HepG2 (cell line): Measurements from ENCODE around the gene NBPF1. TPM values are rescaled to one million over a fixed set of nuclear protein-coding genes. Genes with fewer than 3 reads are reported as not detected.

Source experiments
- ATAC-seq: fragments of 200-7000 bp; cut with Tn5 transposase; 3 replicates; pipeline ENCODE4 v1.9.1; 2020; ENCODE audit warnings: mild to moderate bottlenecking, moderate library complexity
- BruUV-seq: library from RNA; stranded (reverse); fragments of 400-500 nt; replicated peaks from 2 replicates; lab custom pipeline; 2021; lab: Mats Ljungman, UMichigan
- CTCF ChIA-PET: fragments of 300-600 bp; formaldehyde crosslinking; extraction: SDS; loops from one replicate; lab custom pipeline; 2021; ENCODE audit warnings: low total read pairs, inconsistent platforms, low intra/inter-chr PET ratio; lab: Yijun Ruan, JAX
- POLR2A ChIA-PET: fragments of 350-600 bp; sonication (Branson Sonifier 250); formaldehyde crosslinking; loops from one replicate; lab custom pipeline; 2020; ENCODE audit warnings: antibody characterized with exemption, inconsistent platforms; lab: Yijun Ruan, JAX
- DNase-seq: peaks from one replicate; pipeline ENCODE4 v3.0.0-alpha.2; 2015; ENCODE audit warnings: low spot score
- FAIRE-seq: peaks from 3 replicates; lab custom pipeline; 2011; peaks lifted over from hg19 to GRCh38; lab: Jason Lieb, UNC
- H2AFZ ChIP-seq: one replicate; pipeline ENCODE4 v1.6.1; 2011; ENCODE audit warnings: low read length, inconsistent platforms
- H3K27ac ChIP-seq: fragments of 300-600 bp; 3 replicates; pipeline ENCODE4 v1.8.0; 2011; ENCODE audit warnings: mixed run types, mild to moderate bottlenecking, mixed read lengths, low read length, inconsistent platforms; ENCODE audit not compliant: insufficient read depth; ENCODE audit errors: extremely low read length
- H3K27me3 ChIP-seq, 2 experiments: fragments of 200-600 bp in 1 of 2; 2 replicates in 1 of 2; 3 replicates in 1 of 2; pipeline versions ENCODE4 v1.6.0 to v1.8.0; 2011; ENCODE audit warnings: low read length in 2 of 2, mild to moderate bottlenecking in 2 of 2, moderate library complexity in 2 of 2, inconsistent platforms in 1 of 2; ENCODE audit not compliant: insufficient read depth in 2 of 2, control insufficient read depth in 1 of 2
- H3K36me3 ChIP-seq, 2 experiments: fragments of 200-600 bp in 1 of 2; replicated peaks in 1 of 2; 2 replicates in 1 of 2; 3 replicates in 1 of 2; pipeline versions ENCODE4 v1.5.1 to v1.8.0; 2011; ENCODE audit warnings: low read length in 2 of 2, inconsistent platforms in 1 of 2; ENCODE audit not compliant: insufficient read depth in 2 of 2, control insufficient read depth in 1 of 2
- H3K4me1 ChIP-seq: 2 replicates; pipeline ENCODE4 v1.5.1; 2012; ENCODE audit warnings: low read length, inconsistent platforms; ENCODE audit not compliant: insufficient read depth
- H3K4me2 ChIP-seq: 2 replicates; pipeline ENCODE4 v1.6.0; 2011; ENCODE audit warnings: low read depth, low read length, inconsistent platforms
- H3K4me3 ChIP-seq, 3 experiments: fragments of 200-600 bp in 1 of 3; sonication (generic), shearing (Covaris generic) in 1 of 3; replicated peaks in 1 of 3; 2 replicates each; pipeline ENCODE4 v1.5.1; 2011 to 2016; ENCODE audit warnings: low read length in 3 of 3, inconsistent platforms in 2 of 3, low read depth in 2 of 3, mild to moderate bottlenecking in 2 of 3, control low read depth in 1 of 3, mixed read lengths in 1 of 3; ENCODE audit not compliant: insufficient read depth in 1 of 3
- H3K79me2 ChIP-seq: one replicate; pipeline ENCODE4 v1.6.1; 2011; ENCODE audit warnings: low read length, inconsistent platforms; ENCODE audit not compliant: insufficient read depth
- H3K9ac ChIP-seq: 2 replicates; pipeline ENCODE4 v1.6.0; 2011; ENCODE audit warnings: mild to moderate bottlenecking, low read depth, low read length, inconsistent platforms; ENCODE audit not compliant: insufficient read depth
- H3K9me3 ChIP-seq: 2 replicates; pipeline ENCODE4 v1.5.1; 2012; ENCODE audit warnings: mild to moderate bottlenecking, low read length
- H4K20me1 ChIP-seq: 2 replicates; pipeline ENCODE4 v1.6.0; 2011; ENCODE audit warnings: inconsistent platforms, mild to moderate bottlenecking, low read length, moderate library complexity; ENCODE audit not compliant: insufficient read depth
- CBX1 ChIP-seq: IDR thresholded peaks from one replicate; pipeline ENCODE4 v1.6.1; 2016; ENCODE audit warnings: antibody characterized with exemption, low read depth
- CREM ChIP-seq, 2 experiments: sonication (generic) in 1 of 2; formaldehyde crosslinking in 1 of 2; IDR thresholded peaks; 2 replicates each; pipeline versions ENCODE4 v1.4.0 to v1.6.1; 2016 to 2020; ENCODE audit warnings: antibody characterized with exemption in 1 of 2, mild to moderate bottlenecking in 1 of 2, missing genetic modification reagents in 1 of 2
- KAT7 ChIP-seq: IDR thresholded peaks from 2 replicates; pipeline ENCODE4 v1.6.1; 2018; ENCODE audit warnings: borderline replicate concordance, missing compliant biosample characterization
- MATR3 ChIP-seq: sonication (generic); formaldehyde crosslinking; IDR thresholded peaks from 2 replicates; pipeline ENCODE4 v1.4.0; 2020; ENCODE audit warnings: missing genetic modification reagents
- MED1 ChIP-seq: sonication (generic); formaldehyde crosslinking; IDR thresholded peaks from 2 replicates; pipeline ENCODE4 v1.4.0; 2020; ENCODE audit warnings: missing genetic modification reagents
- ONECUT2 ChIP-seq: sonication (generic); formaldehyde crosslinking; IDR thresholded peaks from 2 replicates; pipeline ENCODE4 v1.4.0; 2020; ENCODE audit warnings: missing genetic modification reagents
- PCBP1 ChIP-seq: fragments of 200-400 bp; formaldehyde crosslinking; IDR thresholded peaks from 2 replicates; pipeline ENCODE4 v1.6.1; 2017; ENCODE audit warnings: mild to moderate bottlenecking, low read depth, low read length, borderline replicate concordance
- SETDB1 ChIP-seq: sonication (generic); formaldehyde crosslinking; IDR thresholded peaks from 2 replicates; pipeline ENCODE4 v1.5.1; 2020; ENCODE audit warnings: missing genetic modification reagents, mild to moderate bottlenecking, borderline replicate concordance
- STAT5B ChIP-seq: sonication (generic); formaldehyde crosslinking; IDR thresholded peaks from 2 replicates; pipeline ENCODE4 v1.4.0; 2020; ENCODE audit warnings: missing genetic modification reagents
- ZFP82 ChIP-seq: sonication (generic); formaldehyde crosslinking; IDR thresholded peaks from 2 replicates; pipeline ENCODE4 v1.5.1; 2020; ENCODE audit warnings: mild to moderate bottlenecking, missing genetic modification reagents, borderline replicate concordance
- ZKSCAN8 ChIP-seq: IDR thresholded peaks from 2 replicates; pipeline ENCODE4 v1.6.1; 2016; ENCODE audit warnings: borderline replicate concordance, missing genetic modification reagents, missing compliant biosample characterization
- ZNF136 ChIP-seq: sonication (generic); formaldehyde crosslinking; IDR thresholded peaks from 2 replicates; pipeline ENCODE4 v1.8.1; 2022; ENCODE audit warnings: low read depth, mild to moderate bottlenecking, moderate library complexity, missing genetic modification reagents
- ZNF33A ChIP-seq: sonication (generic); formaldehyde crosslinking; IDR thresholded peaks from 2 replicates; pipeline ENCODE4 v1.5.1; 2020; ENCODE audit warnings: missing genetic modification reagents, mild to moderate bottlenecking, moderate library complexity, borderline replicate concordance
- ZNF616 ChIP-seq: sonication (generic); formaldehyde crosslinking; IDR thresholded peaks from 2 replicates; pipeline ENCODE4 v1.5.0; 2020; ENCODE audit warnings: low read depth, mild to moderate bottlenecking, missing genetic modification reagents
- ZNF629 ChIP-seq: sonication (generic); formaldehyde crosslinking; conservative IDR thresholded peaks from 2 replicates; pipeline ENCODE4 v1.5.0; 2020; ENCODE audit warnings: missing genetic modification reagents
- WGBS: methylation state at CpG from one replicate; pipeline ENCODE4 v1.1.6; 2017; ENCODE audit warnings: low lambda C conversion rate; 5-methylcytosine and 5-hydroxymethylcytosine counted together
- in situ Hi-C: cut with HindIII; loops from 2 replicates; pipeline ENCODE4 v1.10.0; 2017; ENCODE audit warnings: low pct_unique_long_range_greater_than_20kb; ENCODE audit not compliant: extremely low pct_ligation_motif_present
- intact Hi-C: fragments of 100-400 bp; cut with micrococcal nuclease; formaldehyde crosslinking; loops from one replicate; pipeline ENCODE4 v1.10.0; 2022; ENCODE audit not compliant: unreplicated experiment
- polyA plus RNA-seq, 8 experiments: library from polyadenylated mRNA; depleted of rRNA in 3 of 8; stranded (reverse) in 7 of 8; unstranded in 1 of 8; fragments of >200 nt; fragmentation: Illumina TruSeq in 4 of 8; extraction: Trizol in 4 of 8; gene quantifications; 2 replicates each; pipeline versions ENCODE4 v1.2.1 to v1.2.3, GENCODE V29; 2011 to 2016; ENCODE audit warnings: low read depth in 4 of 8, missing spikeins in 1 of 8, mixed read lengths in 1 of 8; ENCODE audit not compliant: insufficient read depth in 1 of 8
- total RNA-seq, 5 experiments: library from RNA; depleted of rRNA; stranded (reverse); fragments of >200 nt; fragmentation: Illumina TruSeq; extraction: Trizol; gene quantifications; 2 replicates each; pipeline ENCODE4 v1.2.3, GENCODE V29; 2016; ENCODE audit warnings: low read depth in 1 of 5
- TF ChIP-seq, protein P1 (sequence below): sonication (generic); formaldehyde crosslinking; IDR thresholded peaks from 2 replicates; pipeline ENCODE4 v1.4.0; 2020; ENCODE audit warnings: missing genetic modification reagents, borderline replicate concordance
- TF ChIP-seq, protein P2 (sequence below): IDR thresholded peaks from 2 replicates; pipeline ENCODE4 v1.6.1; 2016; ENCODE audit warnings: missing compliant biosample characterization, missing genetic modification reagents, borderline replicate concordance
- TF ChIP-seq, protein P3 (sequence below): sonication (generic); formaldehyde crosslinking; IDR thresholded peaks from 2 replicates; pipeline ENCODE4 v1.8.0; 2023; ENCODE audit warnings: mild to moderate bottlenecking, missing genetic modification reagents

The NBPF1 gene
- total and polyA plus RNA-seq, 2 of the 13 experiments (the other 11 are each of a cell fraction or from before 2014, with no cell fraction given) = 30.3 to 35.6 TPM

- H2AFZ ChIP-seq = no peak overlapping the region
- DNase-seq (peak; percentile 54), FAIRE-seq (no peak), ATAC-seq (peak; percentile 29)
- H3K27ac ChIP-seq = no peak overlapping the region
- intact Hi-C loops = no loop called here
- no peaks in the 10 kb centered on the region for H4K20me1 ChIP-seq
- BruUV-seq = TSS peak; percentile 6
- H3K9me3 ChIP-seq = no peaks in the 10 kb centered on the region
- peaks cover 39% of the 10 kb centered on the region for H3K79me2 ChIP-seq
- POLR2A ChIA-PET = interaction anchor here (0.7 to 2.1 kb wide), 6 partner anchors 8 to 99 kb away, joined by 5 to 8 read pairs (median 6); partner anchors contain the start of gene RNU1-1
- H3K4me3 ChIP-seq = peak overlapping the region; percentile 64 to 83 (median 69)
- H3K9ac ChIP-seq = peak overlapping the region; percentile 75
- H3K4me2 ChIP-seq = peak overlapping the region; percentile 90
- peaks cover 3 to 11% of the 10 kb centered on the region in 2 experiments for H3K36me3 ChIP-seq
- in situ Hi-C loops = no loop called here
- H3K4me1 ChIP-seq = peaks cover 54% of the 10 kb centered on the region
- CTCF ChIA-PET = no interaction called here
- WGBS = 2% methylated on average over 31 of the region's 31 CpGs
- peaks cover 0 to 1% of the 10 kb centered on the region in 2 experiments; a peak in 1 of 5 replicates for H3K27me3 ChIP-seq
- TF ChIP-seq MATR3 (CRISPR knock-in tag) = no peak
- TF ChIP-seq, protein P1, sequence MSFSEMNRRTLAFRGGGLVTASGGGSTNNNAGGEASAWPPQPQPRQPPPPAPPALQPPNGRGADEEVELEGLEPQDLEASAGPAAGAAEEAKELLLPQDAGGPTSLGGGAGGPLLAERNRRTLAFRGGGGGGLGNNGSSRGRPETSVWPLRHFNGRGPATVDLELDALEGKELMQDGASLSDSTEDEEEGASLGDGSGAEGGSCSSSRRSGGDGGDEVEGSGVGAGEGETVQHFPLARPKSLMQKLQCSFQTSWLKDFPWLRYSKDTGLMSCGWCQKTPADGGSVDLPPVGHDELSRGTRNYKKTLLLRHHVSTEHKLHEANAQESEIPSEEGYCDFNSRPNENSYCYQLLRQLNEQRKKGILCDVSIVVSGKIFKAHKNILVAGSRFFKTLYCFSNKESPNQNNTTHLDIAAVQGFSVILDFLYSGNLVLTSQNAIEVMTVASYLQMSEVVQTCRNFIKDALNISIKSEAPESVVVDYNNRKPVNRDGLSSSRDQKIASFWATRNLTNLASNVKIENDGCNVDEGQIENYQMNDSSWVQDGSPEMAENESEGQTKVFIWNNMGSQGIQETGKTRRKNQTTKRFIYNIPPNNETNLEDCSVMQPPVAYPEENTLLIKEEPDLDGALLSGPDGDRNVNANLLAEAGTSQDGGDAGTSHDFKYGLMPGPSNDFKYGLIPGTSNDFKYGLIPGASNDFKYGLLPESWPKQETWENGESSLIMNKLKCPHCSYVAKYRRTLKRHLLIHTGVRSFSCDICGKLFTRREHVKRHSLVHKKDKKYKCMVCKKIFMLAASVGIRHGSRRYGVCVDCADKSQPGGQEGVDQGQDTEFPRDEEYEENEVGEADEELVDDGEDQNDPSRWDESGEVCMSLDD (CRISPR knock-in tag) = 0 out of 2 replicates have a peak, but pooled peaks have one; percentile 15
- TF ChIP-seq, protein P2, sequence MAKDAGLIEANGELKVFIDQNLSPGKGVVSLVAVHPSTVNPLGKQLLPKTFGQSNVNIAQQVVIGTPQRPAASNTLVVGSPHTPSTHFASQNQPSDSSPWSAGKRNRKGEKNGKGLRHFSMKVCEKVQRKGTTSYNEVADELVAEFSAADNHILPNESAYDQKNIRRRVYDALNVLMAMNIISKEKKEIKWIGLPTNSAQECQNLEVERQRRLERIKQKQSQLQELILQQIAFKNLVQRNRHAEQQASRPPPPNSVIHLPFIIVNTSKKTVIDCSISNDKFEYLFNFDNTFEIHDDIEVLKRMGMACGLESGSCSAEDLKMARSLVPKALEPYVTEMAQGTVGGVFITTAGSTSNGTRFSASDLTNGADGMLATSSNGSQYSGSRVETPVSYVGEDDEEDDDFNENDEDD (CRISPR knock-in tag) = no peak
- peak; percentile 12; the same call in 1 of the 2 replicates for TF ChIP-seq ZNF629
- TF ChIP-seq KAT7 (CRISPR knock-in tag) = no peak; the same call in 1 of the 2 replicates
- 0 out of 2 replicates have a peak, but pooled peaks have one; percentile 53 for TF ChIP-seq ZNF136 (CRISPR knock-in tag)
- no peak for TF ChIP-seq ZKSCAN8 (CRISPR knock-in tag)
- no peak for TF ChIP-seq CREM (IDR thresholded peaks at IDR 0.05)
- no peak for TF ChIP-seq CREM (CRISPR knock-in tag; IDR thresholded peaks at IDR 0.05)
- no peak for TF ChIP-seq ZNF616 (CRISPR knock-in tag)
- no peak for TF ChIP-seq ZNF33A (CRISPR knock-in tag)
- TF ChIP-seq STAT5B (CRISPR knock-in tag) = no peak
- TF ChIP-seq ONECUT2 (CRISPR knock-in tag) = 0 out of 2 replicates have a peak, but pooled peaks have one; percentile 11
- TF ChIP-seq, protein P3, sequence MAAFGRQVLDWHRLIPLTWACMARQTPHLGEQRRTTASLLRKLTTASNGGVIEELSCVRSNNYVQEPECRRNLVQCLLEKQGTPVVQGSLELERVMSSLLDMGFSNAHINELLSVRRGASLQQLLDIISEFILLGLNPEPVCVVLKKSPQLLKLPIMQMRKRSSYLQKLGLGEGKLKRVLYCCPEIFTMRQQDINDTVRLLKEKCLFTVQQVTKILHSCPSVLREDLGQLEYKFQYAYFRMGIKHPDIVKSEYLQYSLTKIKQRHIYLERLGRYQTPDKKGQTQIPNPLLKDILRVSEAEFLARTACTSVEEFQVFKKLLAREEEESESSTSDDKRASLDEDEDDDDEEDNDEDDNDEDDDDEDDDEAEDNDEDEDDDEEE (CRISPR knock-in tag) = 0 out of 2 replicates have a peak, but pooled peaks have one; percentile 7
- 0 out of 2 replicates have a peak, but pooled peaks have one; percentile 16 for TF ChIP-seq MED1 (CRISPR knock-in tag)
- no peak for TF ChIP-seq SETDB1 (CRISPR knock-in tag)
- TF ChIP-seq ZFP82 = no peak
- no peak for TF ChIP-seq CBX1
- TF ChIP-seq PCBP1 = no peak
Measured at GRCh38 chr1:16612332-16613172, 812 bp downstream of the NBPF1 start.
